Measurements from ENCODE around the gene SNRK. TPM values are rescaled to one million over a fixed set of nuclear protein-coding genes. Genes with fewer than 3 reads are reported as not detected.

Gene SNRK
- total RNA-seq, 1 experiment from 2014 or later, result 12.0 TPM

DNA sequence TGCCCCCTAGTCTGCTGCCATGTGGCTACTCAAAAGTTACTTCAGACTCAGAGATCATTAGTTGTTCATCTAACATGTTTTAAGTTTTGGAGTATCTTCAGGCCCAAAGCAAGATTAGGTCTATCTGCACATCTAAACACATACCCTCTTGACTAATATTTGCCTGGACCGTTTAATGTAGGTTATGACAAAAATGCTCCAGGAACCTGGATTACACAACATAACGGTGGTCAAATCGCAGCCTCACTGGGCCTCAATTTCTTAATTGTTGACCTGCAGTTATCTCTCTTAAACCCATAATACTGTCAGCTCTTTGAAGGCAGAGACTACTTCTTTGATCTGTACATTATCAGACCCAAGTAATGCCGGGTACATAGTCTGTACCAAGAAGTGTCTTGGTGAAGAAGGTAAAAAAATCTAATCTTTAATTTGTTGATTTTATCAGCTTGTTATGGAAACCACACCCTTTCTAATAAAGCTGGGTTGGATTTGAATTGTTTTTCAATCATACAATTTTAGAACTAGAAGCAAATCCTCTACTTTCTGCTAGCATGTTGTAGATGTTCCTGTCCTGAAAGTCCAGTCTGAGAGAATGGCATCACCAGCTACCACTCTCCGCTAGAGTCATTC, 3.6 kb downstream of the SNRK start:
- no peak overlapping the region for H3K18ac ChIP-seq (ENCODE audit: insufficient read length, low read depth, low read length)
- H3K14ac ChIP-seq (ENCODE audit: insufficient read depth, low read length), result no peak overlapping the region
- H3K79me1 ChIP-seq (ENCODE audit: insufficient read depth, low read depth, low read length, poor library complexity, severe bottlenecking), result peaks cover 3% of the 10 kb centered on the region
- TF ChIP-seq, protein P1, sequence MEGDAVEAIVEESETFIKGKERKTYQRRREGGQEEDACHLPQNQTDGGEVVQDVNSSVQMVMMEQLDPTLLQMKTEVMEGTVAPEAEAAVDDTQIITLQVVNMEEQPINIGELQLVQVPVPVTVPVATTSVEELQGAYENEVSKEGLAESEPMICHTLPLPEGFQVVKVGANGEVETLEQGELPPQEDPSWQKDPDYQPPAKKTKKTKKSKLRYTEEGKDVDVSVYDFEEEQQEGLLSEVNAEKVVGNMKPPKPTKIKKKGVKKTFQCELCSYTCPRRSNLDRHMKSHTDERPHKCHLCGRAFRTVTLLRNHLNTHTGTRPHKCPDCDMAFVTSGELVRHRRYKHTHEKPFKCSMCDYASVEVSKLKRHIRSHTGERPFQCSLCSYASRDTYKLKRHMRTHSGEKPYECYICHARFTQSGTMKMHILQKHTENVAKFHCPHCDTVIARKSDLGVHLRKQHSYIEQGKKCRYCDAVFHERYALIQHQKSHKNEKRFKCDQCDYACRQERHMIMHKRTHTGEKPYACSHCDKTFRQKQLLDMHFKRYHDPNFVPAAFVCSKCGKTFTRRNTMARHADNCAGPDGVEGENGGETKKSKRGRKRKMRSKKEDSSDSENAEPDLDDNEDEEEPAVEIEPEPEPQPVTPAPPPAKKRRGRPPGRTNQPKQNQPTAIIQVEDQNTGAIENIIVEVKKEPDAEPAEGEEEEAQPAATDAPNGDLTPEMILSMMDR (conservative IDR thresholded peaks at IDR 0.05), result no peak
- no peak overlapping the region for H2BK12ac ChIP-seq (ENCODE audit: insufficient read length, low read depth, low read length)
- no peak overlapping the region for H3K27ac ChIP-seq (ENCODE audit: insufficient read length, low read depth, low read length)
- no peak overlapping the region for H4K91ac ChIP-seq (ENCODE audit: insufficient read length, low read depth, low read length)
- no peaks in the 10 kb centered on the region for H3K27me3 ChIP-seq (ENCODE audit: insufficient read depth, low read length)
- H2BK15ac ChIP-seq (ENCODE audit: low read depth, low read length), result no peak overlapping the region
- no peak overlapping the region for H3K4me3 Mint-ChIP-seq
- H3K4me1 ChIP-seq (ENCODE audit: insufficient read depth, low read length), result 0 out of 2 replicates have a peak, but pooled peaks cover 2% of the 10 kb centered on the region
- no peaks in the 10 kb centered on the region for H3K9me3 ChIP-seq (ENCODE audit: control insufficient read depth, low read depth, low read length)
- H3T11ph ChIP-seq (ENCODE audit: low read length), result no peak overlapping the region
- no peak overlapping the region for H2AK5ac ChIP-seq (ENCODE audit: insufficient read length, low read length)
- H3K27ac Mint-ChIP-seq, result no peak overlapping the region
- H3K4me2 ChIP-seq (ENCODE audit: insufficient read depth, insufficient read length, low read length), result no peak overlapping the region
- H3K23ac ChIP-seq (ENCODE audit: insufficient read length, low read depth, low read length), result no peak overlapping the region
- no CpG with 5 or more reads among the region's 5 CpGs for WGBS (ENCODE audit: extremely low coverage, insufficient read length, low lambda C conversion rate)
- H4K5ac ChIP-seq (ENCODE audit: insufficient read length, low read depth, low read length), result no peak overlapping the region
- H3K79me2 ChIP-seq (ENCODE audit: insufficient read depth, low read length), result peaks cover 5% of the 10 kb centered on the region; the same call in 1 of the 2 replicates
- H3K27me3 Mint-ChIP-seq (ENCODE audit: low read depth), result no peaks in the 10 kb centered on the region; the same call in 1 of the 2 replicates
- no peak overlapping the region for H2BK20ac ChIP-seq (ENCODE audit: low read depth, low read length, poor library complexity, severe bottlenecking)
- peaks cover 0 to 9% (median 0%) of the 10 kb centered on the region in 3 experiments; a peak in 4 of 7 replicates for H3K36me3 Mint-ChIP-seq (ENCODE audit: insufficient read depth in 1 of 3, low read depth in 3 of 3)
- no peak overlapping the region for H2AFZ ChIP-seq (ENCODE audit: low read length)
- no peak overlapping the region for H4K8ac ChIP-seq (replicated peaks; ENCODE audit: insufficient read length, low read depth, low read length)
- no peak overlapping the region for H3K56ac ChIP-seq (ENCODE audit: insufficient read length, low read depth, low read length)
- no peak overlapping the region for H2BK5ac ChIP-seq (ENCODE audit: insufficient read length, low read length)
- peaks cover 4% of the 10 kb centered on the region for H3K23me2 ChIP-seq (ENCODE audit: insufficient read length, low read depth, low read length, poor library complexity, severe bottlenecking)
- H3K4ac ChIP-seq (ENCODE audit: low read depth, low read length), result no peak overlapping the region
- H3K9ac ChIP-seq (ENCODE audit: extremely low read depth, insufficient read length, low read length), result no peak overlapping the region
- no peaks in the 10 kb centered on the region for H4K20me1 ChIP-seq (ENCODE audit: control insufficient read depth, insufficient read depth, insufficient read length)
- H3K9me3 Mint-ChIP-seq, result no peaks in the 10 kb centered on the region; a peak in 1 of 5 replicates
- no peak overlapping the region for H2BK120ac ChIP-seq (ENCODE audit: low read depth, low read length, poor library complexity, severe bottlenecking)
- H3K4me1 Mint-ChIP-seq, result peaks cover 30 to 36% of the 10 kb centered on the region in 2 experiments
- DNase-seq, result no peak
